T-helper 22 cell (primary cell): ENCODE results near the gene CEBPG.

Experiments used
- DNase-seq: peaks from one replicate; pipeline ENCODE4 v3.0.0-alpha.2; 2020; ENCODE audit warnings: low read depth

Gene CEBPG

DNA sequence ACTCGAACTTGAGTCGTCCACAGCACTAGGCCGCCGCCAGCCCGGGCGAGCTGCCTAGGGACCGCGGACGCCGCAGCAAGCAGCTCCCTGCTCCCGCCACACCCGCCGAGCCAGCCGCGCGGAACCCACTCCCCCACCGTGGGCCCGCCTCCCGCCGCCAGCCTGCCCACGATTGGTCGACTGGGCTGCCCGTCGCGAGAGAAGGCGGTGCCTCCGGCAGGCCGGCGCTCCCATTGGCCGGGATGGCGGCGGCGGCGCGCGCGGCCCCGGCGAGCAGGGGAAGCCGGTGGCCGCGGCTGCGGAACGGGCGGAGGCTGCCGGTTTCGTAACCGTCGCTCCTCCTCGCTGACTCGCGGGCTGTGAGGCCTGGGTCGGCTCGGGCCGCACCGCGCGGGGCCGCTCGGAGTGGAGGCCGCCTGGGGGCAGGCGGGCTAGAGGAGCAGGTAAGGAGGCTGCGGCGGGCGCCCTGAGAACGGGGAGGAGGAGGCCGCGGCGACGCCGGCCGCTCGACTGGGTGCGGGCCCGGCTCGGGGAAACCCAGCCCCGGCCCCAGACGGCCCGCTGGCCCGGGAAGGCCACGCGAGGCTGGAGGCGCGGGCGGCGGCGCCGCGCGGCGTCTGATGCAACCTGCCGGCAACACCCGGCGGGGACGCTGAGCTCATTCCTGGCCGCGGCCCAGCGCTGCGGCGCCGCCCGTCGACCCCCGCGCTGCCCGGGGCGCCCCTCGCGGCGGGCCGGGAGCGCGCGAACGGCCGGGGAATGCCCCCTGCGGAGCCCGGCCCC is at the start of gene CEBPG:
Gene CEBPG, plus strand, starts transcription at position 257 of the 783 bp plus-strand sequence. CDS start 5,531 bp downstream, outside the sequence.
- DNase-seq, result peak; percentile 87

DNA sequence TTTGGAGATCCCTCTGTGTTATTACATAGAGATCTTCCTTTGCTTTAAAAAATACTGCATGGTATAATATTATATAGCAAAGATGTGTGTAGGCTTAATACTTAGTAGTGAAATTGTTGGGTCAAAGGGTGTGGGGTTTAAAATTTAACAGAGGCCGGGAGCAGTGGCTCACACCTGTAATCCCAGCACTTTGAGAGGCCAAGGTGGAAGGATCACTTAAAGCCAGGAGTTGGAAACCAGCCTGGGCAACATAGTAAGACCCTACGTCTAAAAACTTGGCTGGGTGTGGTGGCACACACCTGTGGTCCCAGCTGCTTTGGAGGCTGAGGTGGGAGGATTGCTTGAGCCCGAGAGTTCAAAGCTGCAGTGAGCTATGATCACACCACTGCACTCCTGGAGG is 48.9 kb upstream of the CEBPG start:
- DNase-seq, result no peak

DNA sequence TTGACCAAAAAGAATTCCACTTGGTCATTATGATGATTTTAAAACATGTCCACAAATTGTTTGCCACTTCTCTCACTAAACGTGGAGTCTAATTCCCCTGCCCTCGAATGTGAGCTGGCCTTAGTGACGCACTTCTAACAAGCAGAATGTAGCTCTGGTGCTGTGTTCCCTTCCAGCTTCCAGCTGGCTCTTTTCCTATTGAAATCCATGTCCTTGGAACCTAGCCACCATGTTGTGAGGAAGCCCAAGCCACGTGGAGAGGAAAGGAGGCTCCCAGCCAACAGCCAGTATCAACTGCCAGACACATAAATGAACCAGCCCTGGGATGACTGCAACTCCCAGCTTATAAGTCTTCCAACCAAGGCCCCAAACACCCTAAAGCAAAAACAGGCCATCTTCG is 47.6 kb upstream of the CEBPG start:
- no peak for DNase-seq

DNA sequence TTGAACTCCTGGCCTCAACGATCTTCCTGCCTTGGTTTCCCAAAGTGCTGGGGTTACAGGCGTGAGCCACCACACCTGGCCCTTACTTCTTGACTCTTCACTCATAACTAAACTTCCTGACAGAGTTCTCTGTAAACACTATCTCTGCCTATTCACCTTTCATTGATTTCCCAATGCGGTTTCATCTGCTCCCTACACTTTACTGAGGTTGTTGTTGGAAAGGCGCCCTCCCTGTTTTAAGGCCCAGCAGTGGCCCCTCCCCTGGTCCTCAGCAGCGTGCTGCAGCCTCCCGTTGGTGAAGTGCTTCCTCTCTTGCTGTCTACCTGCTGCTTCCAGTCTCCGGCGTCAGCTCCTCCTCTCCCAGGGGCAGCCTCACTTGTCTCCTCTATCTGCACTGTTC is 44.4 kb upstream of the CEBPG start:
- no peak for DNase-seq

DNA sequence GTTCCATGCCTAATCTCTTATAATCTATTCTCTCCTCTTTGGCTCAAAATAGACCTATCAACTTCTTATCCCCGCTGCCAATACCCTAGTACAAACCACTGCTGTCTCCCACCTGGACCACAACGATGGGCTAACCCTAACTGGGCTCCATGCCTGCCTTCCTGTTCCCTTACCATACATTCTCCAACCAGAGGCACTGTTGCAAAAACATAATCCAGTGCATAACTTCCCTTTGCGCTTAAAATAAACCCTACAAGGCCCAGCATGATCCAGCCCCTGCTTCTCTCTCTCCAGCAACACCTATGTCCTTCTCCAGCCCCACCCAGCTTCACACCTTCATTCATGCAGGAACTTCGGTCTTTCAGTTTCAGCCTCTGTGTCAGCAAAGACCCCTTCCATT is 43.8 kb upstream of the CEBPG start:
- DNase-seq, result no peak

DNA sequence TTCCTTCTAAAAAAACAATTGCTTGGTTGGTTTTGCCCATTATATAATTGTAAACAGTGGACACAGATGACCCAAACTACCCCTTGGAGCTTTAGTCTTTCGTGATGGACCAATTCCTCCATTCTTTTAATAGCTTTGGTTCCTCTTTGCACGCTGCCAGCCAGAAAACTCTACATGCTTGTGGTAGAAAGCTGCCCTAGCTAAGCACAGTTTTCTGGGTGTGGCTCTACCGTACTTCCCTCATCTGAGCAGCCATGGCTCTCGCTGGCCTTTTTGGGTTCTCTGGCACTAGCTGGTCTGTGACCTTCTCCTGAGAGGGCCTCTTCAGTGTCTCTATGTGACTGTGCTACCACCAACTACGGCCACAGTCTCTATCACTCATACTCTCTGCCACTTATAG is 41.3 kb upstream of the CEBPG start:
- no peak for DNase-seq

DNA sequence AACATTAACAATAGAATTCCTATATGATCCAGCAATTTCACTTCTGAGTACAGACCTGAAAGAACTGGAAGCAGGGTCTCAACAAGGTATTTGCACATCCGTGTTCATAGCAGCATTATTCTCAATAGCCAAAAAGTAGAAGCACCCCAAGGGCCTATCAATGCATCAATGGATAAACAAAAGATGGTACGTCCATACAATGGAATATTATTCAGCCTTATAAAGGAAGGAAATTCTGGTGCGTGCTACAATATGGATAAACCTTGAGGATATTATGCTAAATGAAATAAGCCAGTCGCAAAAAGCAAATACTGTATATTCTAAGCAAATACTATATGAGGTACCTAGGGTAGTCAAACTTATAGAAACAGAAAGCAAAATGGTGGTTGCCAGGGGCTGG is 40.4 kb upstream of the CEBPG start:
- DNase-seq, result no peak

DNA sequence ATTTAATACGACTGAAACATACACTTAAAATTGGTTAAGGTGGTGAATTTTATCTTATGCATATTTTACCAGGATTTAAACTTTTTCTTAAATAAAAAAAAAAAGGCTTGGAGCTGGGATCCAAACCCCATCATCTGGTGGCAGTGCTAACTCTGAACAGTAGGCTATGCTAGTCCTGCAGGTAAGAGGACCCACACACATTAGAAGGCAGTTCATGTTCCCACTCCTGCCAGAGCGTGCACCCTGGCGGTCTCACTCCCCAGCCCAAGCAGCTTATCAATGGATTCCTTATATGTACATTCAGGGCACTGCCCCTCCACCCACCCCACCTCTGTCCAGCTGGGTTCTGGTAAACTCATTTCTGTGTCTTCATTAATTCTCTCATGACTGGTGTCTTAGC is 39.9 kb upstream of the CEBPG start:
- DNase-seq, result no peak

DNA sequence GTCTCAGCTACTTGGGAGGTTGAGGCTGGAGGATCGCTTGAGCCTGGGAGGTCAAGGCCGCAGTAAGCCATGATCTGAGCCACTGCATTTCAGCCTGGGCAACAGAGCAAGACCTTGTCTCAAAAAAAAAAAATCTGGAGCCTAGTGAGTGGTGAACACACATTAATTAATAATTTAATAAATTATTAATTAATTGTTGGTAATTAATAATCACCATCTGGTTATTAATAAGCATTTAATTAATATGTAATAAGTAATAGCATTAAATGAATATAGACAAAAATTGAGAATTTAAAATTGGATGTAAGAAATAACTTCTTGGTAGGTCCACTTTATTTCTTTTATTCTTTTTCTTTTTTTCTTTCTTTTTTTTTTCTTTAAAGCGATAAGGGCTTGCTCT is 39.2 kb upstream of the CEBPG start:
- no peak for DNase-seq

DNA sequence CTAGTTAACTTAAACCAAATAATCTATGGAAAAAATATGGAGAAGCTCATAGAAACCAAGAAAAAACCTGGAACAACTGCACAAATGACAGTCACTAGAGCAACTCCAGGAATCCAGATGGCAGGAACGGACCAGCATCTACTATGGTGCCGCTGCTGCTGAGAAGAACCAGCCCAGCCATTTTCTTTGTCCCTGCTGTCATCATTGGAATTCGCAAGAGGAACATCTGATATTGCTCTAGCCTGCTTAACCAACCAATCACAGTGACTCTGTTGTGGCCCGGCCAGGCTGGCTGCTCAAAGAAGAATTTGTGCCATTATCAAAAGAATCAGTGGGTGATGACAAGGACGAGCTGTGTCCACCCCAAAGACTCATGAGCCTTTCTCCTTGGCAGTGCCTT is 38.1 kb upstream of the CEBPG start:
- DNase-seq, result no peak

DNA sequence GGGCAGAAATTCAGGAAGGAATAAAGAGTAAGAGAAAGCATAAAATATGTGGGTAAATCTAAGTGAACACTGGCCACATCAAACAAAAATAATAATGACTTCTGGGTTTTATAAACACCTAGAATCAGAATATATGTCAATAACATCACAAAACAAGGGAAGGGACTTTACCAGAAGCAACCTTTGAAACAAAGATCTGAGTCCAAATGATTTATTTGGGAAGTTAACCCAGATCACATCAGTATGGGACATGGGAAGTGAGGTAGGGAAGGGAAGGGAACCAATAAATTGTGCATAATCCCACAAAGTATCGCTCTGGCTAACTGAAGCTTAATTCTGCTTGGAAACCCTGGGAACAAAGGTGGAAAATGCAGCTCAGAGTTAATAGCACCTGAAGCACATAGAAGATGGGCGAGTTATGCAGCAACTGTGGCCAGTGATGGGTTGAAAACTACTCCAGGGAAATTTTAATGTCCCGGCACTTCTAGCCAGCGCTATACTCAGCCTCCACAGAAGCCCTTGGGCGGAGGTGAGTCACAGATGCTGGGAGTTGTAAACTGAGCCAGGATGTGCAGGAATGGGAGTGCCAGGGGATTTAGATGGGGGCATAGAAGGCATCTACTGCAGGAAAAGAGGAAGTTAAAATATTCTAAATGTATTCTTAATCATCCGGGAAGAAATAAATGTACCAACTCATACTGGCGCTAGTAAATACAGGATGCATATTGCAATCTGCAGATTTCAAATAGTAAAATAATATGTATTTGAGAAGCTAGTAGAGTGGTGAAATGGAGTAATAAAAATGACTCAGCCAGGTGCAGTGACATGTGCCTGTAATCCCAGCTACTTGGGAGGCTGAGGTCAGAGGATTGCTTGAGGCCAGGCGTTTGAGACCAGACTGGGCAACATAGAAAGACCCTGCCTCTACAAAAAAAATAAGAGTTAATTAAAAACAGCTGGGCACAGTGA is 34.2 kb upstream of the CEBPG start:
- DNase-seq, result no peak

DNA sequence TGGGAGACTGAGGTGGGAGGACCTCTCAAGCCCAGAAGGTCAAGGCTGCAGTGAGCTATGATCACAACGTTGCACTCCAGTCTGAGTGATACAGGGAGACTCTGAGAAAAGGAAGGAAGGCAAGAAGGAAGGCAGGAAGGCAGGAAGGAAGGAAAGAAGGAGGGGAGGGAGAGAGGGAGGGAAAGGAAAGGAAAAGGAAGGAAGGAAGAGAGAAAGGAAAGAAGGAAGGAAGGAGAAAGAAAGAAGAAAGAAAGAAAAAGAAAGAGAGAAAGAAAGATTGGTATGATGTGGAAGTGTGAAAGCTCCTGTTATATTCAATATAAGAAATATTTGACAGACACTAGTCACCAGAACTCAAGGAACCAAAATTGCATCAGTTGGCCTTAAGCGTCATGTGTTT is 32.5 kb upstream of the CEBPG start:
- DNase-seq, result no peak

DNA sequence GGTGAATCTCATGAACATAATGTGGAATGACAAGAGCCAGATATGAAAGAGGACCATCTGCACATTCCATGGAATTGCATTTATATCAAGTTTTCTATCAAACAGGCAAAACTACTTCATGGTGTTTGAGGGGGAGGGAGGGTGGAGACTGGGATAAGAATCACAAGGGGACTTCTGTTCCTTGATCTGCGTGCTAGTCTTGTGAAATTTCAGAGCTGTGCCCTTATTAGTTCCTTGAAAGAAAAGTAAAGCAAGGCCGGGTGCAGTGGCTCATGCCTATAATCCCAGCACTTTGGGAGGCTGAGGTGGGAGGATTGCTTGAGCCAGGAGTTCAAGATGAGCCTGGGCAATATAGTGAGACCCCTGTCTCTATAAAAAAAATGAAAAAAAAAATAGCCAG is 30.2 kb upstream of the CEBPG start:
- DNase-seq, result no peak

DNA sequence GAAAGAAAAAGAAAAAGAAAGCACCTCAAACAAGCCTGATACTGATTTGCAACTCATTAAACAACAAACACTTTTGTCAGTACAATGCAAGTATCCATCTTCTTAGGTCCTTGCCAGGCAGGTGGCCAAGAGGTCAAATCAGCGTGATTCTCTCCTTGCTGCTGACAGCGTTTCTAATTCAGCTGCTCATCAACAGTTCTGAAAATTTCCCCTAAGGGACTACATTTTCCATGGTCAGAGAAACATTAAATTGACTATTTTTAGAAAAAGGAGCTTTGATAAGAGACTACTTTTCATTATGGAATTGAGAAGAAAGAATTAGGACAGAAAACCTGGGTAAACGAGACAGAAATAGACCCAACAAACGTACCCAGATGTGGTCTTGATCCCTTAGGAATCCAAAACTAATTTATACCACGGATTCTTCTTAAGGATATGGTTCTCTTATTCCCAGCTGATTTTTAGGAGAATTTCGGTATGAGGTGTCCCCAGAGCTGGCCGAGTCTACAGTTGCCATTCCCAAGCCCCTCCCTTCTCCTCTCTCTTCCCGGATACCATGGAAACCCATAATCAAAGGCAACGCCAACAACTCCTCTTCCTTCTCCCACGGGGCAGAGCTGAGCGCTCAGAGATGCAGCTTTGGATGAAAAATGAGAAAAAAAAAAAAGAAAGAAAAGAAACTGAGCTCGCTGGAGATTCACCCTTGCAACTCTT is 29.5 kb upstream of the CEBPG start:
- DNase-seq, result no peak

DNA sequence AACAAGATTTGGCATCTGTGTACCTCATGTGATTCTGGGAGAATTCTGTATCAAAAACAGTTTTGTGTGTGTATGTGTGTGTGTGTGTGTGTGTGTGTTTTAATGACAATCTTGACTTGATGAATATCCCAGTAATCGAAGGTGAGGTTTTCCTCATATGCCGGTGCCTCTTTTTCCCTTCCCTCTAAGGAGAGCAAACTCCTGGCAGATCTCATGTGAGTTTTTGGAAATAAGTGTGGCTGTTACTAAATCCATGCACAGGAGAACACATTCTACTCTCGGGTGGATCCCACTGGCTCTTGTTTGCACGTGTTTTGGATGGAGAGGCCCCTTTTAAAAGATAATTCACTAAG is 29.0 kb upstream of the CEBPG start:
- no peak for DNase-seq

DNA sequence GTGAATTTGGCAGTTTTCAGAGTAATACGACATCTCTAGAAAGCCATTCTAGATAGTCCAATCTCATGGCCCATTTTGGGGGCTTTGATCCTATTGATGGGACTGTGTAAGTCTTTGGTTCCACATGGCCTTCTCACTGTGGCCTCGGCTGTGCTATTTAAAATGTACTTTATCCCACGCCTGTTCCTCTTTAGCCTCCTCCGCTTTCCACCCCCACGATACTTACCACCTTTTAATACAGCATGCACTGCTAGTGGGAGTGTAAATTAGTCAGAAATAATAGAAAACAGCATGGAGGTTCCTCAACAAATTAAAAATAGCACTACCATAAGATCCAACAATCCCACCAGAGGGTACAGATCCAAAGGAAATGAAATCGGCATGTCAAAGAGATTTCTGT is 28.3 kb upstream of the CEBPG start:
- no peak for DNase-seq

DNA sequence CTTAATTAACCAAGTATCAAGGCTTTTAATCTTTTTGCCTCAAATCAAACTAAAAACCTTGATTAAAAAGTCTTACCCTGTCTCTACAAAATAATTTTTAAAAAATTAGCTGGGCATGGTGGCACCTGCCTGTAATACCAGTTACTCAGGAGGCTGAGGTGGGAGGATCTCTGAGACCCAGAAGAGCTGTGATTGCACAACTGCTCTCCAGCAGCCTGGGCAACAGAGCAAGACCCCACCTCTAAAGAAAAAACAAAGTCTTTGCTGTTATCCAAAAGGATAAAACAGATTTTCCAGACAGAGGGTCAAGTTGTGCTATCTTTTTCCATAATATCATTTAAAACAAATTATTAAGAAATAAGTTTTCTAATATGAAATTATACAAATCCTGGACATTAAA is 26.8 kb upstream of the CEBPG start:
- DNase-seq, result no peak

DNA sequence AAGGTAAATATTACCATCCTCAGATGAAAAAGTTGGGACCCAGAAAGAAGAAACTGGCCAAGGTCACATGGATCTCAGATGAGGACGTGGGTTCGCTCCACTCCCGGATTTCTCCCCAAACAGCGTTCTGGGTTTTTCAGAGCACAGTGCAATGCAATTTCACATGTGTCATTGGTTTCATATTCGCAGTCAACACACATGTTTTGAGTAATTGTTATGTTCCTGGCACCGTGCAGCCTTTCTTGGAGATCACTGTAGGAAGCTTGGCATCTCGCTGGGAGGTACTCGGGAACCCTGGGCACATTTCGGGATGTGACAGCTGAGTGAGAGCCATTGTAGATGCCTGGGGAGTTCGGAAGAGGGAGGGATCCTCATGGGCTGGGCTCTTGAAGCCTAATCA is 26.2 kb upstream of the CEBPG start:
- DNase-seq, result no peak

DNA sequence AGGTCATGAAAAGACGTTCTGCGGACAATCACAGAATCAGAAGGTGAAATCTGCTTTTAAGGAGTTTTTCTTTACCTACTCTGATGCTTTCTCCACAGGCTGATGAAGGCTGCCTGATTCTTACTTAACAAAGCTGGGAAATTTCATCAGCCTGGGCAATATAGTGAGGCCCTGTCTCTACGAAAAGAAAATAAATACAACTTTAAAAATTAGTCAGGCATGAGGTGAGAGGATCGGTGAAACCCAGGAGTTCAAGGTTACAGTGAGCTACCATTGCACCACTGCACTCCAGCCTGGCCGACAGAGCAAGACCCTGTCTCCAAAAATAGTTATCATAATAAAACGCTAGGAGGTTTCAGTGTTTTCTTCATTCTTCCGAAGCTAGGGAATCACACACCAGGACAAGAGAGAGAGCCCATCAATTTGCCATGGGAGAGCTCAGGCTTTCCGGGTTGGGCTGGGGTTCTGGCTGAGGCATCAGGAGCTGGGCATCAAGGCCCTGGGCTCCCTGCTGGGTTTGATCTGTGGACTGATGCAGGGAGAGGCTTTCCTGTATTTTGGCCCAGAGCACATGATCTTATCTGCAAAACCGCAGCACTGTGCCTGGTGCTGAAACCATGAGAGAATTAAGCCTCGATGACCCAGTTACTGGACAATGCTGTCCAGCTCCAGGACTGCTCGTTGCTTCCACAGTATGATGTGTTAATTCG is 25.1 kb upstream of the CEBPG start:
- DNase-seq, result no peak

DNA sequence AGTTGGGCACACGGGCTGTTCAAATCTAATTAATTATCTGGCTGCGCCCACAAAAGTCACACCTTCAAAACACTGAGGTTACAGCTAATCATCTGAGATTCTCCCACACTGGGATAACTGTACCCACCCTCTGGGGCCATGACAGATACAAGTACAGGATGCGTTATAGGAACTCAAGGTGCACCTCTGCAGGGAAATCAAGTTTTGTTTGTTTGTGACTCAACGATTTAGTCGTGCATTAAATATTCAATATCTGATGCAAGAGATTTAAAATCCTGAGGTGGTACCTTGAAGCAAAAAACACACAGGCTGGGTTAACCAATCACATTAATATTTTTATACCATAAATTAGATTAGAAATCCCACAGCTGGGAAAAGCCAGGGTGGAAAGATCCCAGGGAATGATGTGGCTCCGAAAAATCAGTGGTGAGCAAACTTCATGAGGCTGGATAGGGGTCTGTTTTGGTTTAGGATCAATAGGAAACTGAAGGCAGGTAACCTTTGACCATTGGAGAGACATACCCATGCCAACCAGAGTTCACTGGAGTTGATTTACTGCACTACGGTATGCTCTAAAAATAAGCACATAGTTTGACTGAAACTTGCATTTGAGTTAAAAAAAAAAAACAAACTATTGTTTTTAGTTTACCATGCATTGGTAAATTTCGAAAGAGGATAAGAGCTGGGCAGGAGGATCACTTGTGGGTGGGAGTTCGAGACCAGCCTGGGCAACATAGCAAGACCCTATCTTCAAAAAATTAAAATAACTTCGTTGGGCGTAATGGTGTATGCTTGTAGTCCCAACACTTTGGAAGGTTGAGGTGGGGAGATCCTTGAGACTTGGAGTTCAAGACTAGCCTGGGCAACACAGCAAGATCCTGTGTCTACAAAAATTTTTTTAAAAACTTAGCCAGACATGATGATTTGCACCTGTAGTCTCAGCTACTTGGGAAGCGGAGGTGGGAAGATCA is 23.9 kb upstream of the CEBPG start:
- DNase-seq, result no peak
